NCI-H2196 (cell line): ENCODE data around the gene LSP1.
"Not testable (repeated sequence)": the region's sequence is repeated elsewhere in the genome, so short reads cannot be mapped to it uniquely, and the experiment has no call there.

ENCODE experiments used
- DNase-seq: peaks from one replicate; lab custom pipeline; 2025; ENCODE audit not compliant: unreplicated experiment; lab: John Stamatoyannopoulos, UW

LSP1 gene

GRCh38 chr11:1862588-1863351, 9.9 kb downstream of the LSP1 start:
- no peak for DNase-seq

- peak; percentile 14 for DNase-seq
Observed at GRCh38 chr11:1863352-1864216, 10.7 kb downstream of the LSP1 start.

DNA sequence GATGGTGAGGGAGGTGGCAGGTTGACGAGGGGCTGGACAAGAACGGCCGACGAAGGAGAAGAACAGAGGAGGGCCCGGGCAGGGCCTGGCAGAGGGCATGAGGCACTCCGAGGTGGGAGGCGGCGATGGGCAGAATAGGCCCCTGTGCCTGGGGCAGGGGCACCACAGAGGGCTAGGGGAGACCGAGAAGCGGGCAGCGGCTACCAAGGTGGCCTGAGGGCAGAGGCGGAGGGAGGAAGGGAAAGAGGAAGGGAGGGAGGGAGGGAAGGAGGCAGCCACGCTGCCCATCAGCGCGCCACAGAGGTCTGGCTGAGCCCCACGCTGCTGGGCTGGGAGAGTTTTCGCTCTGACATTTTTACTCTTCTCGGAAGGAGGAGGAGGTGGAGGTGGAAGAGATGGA, 11.3 kb downstream of the LSP1 start:
- no peak for DNase-seq

- DNase-seq, result no peak
Observed at GRCh38 chr11:1864831-1865665, 12.2 kb downstream of the LSP1 start.

DNA sequence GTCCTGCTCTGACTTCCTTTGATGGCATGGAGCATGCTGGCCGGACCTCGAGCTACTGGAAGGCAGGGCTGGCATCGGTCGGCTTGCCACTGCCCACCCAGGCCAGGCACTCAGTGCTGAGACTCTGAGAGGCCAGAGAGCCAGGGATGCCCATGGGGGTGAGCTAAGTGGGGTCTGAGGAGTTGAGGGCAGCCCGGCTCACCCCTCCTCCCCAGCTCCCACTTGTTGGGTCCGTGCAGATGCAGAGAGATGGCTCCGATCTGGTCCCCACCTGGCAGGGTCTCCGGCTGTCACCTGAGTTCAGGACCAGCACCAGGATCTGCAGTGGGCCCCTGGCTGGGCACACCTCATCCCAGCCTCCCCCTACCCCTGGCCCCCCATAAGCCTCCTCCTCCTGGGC, 13.3 kb downstream of the LSP1 start:
- DNase-seq, result no peak

GRCh38 chr11:1866776-1867175, 13.9 kb downstream of the LSP1 start:
- no peak for DNase-seq

- no peak for DNase-seq
Observed at GRCh38 chr11:1867381-1867780, 14.5 kb downstream of the LSP1 start.

GRCh38 chr11:1868056-1868635, 15.3 kb downstream of the LSP1 start:
- DNase-seq, result no peak

DNA sequence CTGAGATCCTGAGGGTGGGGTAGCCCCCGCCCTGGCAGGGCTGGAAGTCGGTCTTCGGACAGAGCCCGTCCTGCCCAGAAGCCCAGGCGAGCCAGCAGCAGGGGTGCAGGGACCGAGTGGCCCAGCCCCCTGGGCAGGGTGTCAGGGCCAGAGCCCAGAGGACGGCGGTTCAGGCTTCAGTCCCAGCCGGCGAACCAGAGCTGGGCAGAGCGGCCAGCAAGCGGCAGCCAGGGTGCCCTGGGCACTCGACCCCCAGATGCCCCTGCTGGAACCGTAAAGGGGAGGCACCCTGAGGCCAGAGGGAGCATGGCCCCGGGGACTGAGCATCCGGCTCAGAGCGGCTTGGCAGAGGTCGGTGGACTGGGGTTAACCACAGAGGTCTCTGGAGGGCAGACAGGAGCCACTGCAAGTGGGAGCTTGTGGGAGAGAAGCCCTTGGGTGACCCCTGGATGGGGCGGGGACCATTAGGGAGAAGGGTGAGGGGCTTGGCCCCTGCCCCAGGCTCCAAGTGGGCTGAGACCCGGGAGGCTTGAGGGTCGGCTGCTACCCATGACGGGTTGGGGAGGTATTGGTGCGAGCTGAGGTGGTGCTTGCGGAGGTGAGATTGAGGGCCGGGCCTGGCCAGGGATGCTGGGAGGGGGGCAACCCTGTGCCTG, 15.9 kb downstream of the LSP1 start:
- DNase-seq, result no peak

GRCh38 chr11:1869427-1870325, 16.8 kb downstream of the LSP1 start:
- DNase-seq, result no peak

DNA sequence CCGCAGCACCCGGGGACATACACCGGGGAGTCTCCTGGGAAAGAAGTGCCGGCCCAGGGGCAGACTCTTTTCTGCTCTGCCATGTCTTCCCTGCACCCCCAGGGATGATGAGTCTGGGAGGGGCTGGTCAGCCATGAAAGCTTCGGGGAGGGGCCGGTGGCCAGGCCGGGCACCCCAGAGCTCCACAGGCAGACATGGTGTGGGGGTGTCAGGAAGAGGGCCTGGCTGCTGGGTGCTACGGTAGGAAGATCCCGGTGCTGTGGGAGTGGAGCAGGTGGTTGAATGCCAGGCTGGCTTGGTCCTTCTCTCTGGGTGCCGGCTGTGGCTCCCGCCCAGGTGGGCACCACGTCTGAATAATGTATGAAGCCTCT, 17.4 kb downstream of the LSP1 start:
- no peak for DNase-seq

DNA sequence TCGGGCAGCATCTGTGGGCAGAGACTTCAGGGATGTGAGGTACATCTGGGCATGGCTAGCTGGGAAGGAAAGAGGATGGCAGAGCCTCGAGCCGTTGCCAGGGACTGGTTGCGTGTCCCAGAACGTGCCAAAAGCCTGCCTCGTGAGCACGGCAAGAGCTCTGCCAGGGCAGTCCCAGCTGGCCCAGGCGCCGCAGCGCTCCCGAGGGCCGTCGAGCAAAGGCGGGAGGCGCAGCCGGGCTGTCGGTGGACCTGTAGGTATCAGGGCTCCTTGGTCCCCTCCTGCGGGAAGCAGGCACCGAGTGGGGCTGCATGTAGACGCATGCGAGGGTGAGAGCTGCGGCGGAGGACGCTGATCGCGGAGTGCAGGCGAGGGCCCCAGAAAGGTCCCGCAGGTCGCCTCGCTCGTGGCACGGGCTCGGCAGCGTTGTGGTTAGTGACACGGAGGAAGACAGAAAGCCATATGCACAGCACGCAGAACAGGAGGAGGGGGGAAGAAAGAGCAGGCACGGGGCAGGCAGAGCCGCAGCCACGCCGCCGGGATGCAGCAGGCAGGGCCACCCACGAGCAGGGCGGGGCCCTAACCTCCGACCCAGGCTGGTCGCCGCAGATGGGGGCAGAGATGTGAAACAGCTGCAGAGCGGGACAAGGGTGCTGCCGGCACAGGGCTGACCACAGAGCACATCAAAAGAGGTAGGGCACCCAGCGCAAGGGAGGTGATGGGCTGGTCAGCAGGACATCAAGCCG, 18.0 kb downstream of the LSP1 start:
- DNase-seq, result no peak

GRCh38 chr11:1871531-1871930, 18.6 kb downstream of the LSP1 start:
- DNase-seq, result no peak

DNA sequence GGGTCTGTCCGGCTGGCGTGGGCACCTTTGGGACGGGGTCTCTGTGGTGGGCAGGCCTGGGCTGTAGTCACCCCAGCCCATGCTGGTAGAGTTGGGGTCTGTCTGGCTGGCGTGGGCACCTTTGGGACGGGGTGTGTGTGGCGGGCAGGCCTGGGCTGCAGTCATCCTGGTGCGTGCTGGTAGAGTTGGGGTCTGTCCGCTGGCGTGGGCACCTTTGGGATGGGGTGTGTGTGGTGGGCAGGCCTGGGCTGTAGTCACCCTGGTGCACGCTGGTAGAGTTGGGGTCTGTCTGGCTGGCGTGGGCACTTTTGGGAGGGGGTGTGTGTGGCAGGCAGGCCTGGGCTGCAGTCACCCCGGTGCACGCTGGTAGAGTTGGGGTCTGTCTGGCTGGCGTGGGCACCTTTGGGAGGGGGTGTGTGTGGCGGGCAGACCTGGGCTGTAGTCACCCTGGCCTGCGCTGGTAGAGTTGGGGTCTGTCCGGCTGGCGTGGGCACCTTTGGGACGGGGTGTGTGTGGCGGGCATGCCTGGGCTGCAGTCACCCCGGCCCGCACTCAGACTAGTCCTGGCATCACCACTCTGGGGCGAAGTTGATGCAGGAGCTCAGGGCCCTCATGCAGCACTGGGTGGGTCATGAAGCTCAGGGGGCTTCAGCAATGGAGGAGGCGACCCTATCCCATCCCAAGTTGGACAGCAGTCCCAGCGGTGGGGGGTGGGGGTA, 19.5 kb downstream of the LSP1 start:
- no peak for DNase-seq

- no peak for DNase-seq
Observed at GRCh38 chr11:1873048-1873812, 20.3 kb downstream of the LSP1 start.

DNA sequence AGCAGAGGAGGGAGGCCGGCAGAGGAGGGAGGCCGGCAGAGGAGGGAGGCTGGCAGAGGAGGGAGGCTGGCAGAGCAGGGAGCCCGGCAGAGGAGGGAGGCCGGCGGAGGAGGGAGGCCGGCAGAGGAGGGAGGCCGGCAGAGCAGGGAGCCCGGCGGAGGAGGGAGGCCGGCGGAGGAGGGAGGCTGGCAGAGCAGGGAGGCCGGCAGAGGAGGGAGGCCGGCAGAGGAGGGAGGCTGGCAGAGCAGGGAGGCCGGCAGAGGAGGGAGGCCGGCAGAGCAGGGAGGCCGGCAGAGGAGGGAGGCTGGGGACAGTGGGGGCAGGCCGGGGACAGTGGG, 20.9 kb downstream of the LSP1 start:
- DNase-seq, result not testable (repeated sequence)

- DNase-seq, result not testable (repeated sequence)
Observed at GRCh38 chr11:1874441-1875092, 21.7 kb downstream of the LSP1 start.
